Activated CD4-positive, alpha-beta memory T cell treated with anti-CD3 and anti-CD28 coated beads, Interleukin-2, amount 10 ng/mL, durations not matched to agents 7 days and 5 days (primary cell): Measurements from ENCODE around the gene C15orf39. TPM values are rescaled to one million over a fixed set of nuclear protein-coding genes. Genes with fewer than 3 reads are reported as not detected.
"Not testable (repeated sequence)": the region's sequence is repeated elsewhere in the genome, so short reads cannot be mapped to it uniquely, and the experiment has no call there.

ENCODE experiments used
- CTCF ChIA-PET: fragments of 350-600 bp; sonication (Branson Sonifier 250); formaldehyde crosslinking; loops from one replicate; lab custom pipeline; 2021; ENCODE audit warnings: antibody characterized with exemption, inconsistent platforms; lab: Charles Lee
- POLR2A ChIA-PET: fragments of 350-600 bp; sonication (Branson Sonifier 250); formaldehyde crosslinking; loops from one replicate; lab custom pipeline; 2021; ENCODE audit warnings: antibody characterized with exemption; lab: Charles Lee
- DNase-seq: peaks from one replicate; pipeline ENCODE4 v3.0.0-alpha.2; 2020
- H3K27ac Mint-ChIP-seq: one replicate; pipeline ENCODE4 v1.8.0; 2021; ENCODE audit warnings: mild to moderate bottlenecking, mixed read lengths
- H3K27me3 Mint-ChIP-seq: one replicate; pipeline ENCODE4 v1.8.0; 2021; ENCODE audit warnings: mixed read lengths
- H3K36me3 Mint-ChIP-seq: one replicate; pipeline ENCODE4 v1.8.0; 2021; ENCODE audit warnings: low read depth, mixed read lengths
- H3K4me1 Mint-ChIP-seq: one replicate; pipeline ENCODE4 v1.8.0; 2021; ENCODE audit warnings: mixed read lengths
- H3K4me3 Mint-ChIP-seq: one replicate; pipeline ENCODE4 v1.8.0; 2021; ENCODE audit warnings: mild to moderate bottlenecking, mixed read lengths
- H3K9me3 Mint-ChIP-seq: one replicate; pipeline ENCODE4 v1.8.0; 2021; ENCODE audit warnings: mixed read lengths
- total RNA-seq, 2 experiments: library from RNA; stranded (reverse); gene quantifications; one replicate each; pipeline ENCODE4 v1.2.3, GENCODE V29; 2021

The C15orf39 gene
- total RNA-seq, 2 experiments from 2014 or later = 65.0 to 69.2 TPM

DNA sequence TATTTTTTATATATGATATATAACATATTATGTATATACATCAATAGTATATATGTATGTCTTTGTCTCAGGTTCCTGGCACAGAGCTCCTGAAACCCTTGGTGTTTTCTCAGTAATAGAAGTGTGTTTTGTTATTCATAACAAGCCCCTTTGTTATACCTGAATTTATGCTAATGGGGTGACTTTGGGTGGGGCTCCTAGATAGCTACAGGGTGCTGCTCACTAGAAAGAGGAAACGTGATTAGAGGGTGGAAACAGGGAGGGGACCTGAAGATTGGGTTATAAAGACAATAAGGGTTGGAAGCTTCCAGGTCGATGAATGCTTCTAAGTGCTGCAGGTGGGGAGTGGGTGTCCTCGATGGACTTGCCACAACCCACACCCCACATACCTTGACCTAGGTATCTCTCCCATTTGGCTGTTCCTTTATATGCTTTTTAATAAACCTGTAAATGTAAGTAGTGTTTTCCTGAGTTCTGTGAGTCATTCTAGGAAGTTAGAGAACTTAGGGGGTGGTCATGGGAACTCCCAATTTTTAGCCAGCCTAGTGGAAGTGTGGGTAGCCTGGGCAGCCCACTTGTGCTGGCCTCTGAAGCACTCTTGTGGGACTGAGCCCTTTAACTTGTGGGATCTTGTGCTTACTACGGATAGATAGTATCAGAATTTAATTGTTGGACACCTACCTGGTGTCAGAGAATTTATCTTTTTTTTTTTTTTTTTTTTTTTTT is 36.9 kb upstream of the C15orf39 start:
- CTCF ChIA-PET = no interaction called here
- Mint-ChIP-seq H3K9me3 (peaks cover 14% of the 10 kb centered on the region), H3K36me3 (peaks cover 14% of the 10 kb centered on the region), H3K27ac (no peak overlapping the region), H3K27me3 (peaks cover 22% of the 10 kb centered on the region), H3K4me1 (peaks cover 35% of the 10 kb centered on the region), H3K4me3 (no peak overlapping the region)
- POLR2A ChIA-PET = no interaction called here
- DNase-seq = no peak

DNA sequence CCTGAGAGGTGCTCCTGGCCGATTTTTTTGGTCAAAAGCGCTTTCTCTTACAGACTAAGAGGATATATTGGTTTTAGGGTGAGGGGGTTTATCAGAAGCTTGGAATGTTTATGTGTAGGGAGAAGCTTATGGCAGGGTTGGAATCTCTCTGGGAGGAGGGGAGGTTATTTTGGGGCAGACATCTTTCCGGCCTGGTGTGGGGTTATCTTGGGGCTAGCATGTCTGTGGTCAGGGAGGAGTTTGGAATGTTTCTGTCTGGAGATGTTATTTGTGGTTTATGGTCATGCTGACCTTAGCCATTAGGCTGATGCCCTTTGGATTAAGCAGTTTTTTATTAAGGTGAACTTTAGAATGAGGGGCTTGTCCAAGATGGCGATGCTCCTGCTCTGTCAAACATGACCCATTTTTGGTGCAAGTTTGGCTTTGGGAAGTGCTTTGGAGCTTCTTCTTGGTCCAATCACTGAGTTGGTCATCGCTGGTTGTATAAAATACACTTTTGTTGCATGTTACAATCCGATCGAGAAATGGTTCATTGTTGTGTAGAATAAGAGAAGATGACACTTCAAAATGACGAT is 35.1 kb upstream of the C15orf39 start:
- H3K4me3 Mint-ChIP-seq = not testable (repeated sequence)
- CTCF ChIA-PET = interaction anchor here (1.8 to 2.3 kb wide), 2 partner anchors 124 to 137 kb away, joined by 6 to 7 read pairs; no protein-coding TSS in a partner anchor

GRCh38 chr15:75167588-75168350 is 33.9 kb upstream of the C15orf39 start:
- peak; percentile 49 for DNase-seq
- POLR2A ChIA-PET = interaction anchor here (1.0 to 1.8 kb wide), 6 partner anchors 12 to 130 kb away, joined by 3 to 8 read pairs (median 4); partner anchors contain the start of gene C15orf39

More for the DNA sequence above, 35.1 kb upstream of the C15orf39 start:
- Mint-ChIP-seq H3K9me3 (peaks cover 21% of the 10 kb centered on the region), H3K36me3 (peaks cover 16% of the 10 kb centered on the region), H3K4me1 (peaks cover 52% of the 10 kb centered on the region)
- not testable (repeated sequence) for DNase-seq, H3K27me3 Mint-ChIP-seq, H3K27ac Mint-ChIP-seq
- POLR2A ChIA-PET = interaction anchor here (1.0 to 1.5 kb wide), 2 partner anchors 16 to 100 kb away, joined by 3 to 4 read pairs; no protein-coding TSS in a partner anchor

DNA sequence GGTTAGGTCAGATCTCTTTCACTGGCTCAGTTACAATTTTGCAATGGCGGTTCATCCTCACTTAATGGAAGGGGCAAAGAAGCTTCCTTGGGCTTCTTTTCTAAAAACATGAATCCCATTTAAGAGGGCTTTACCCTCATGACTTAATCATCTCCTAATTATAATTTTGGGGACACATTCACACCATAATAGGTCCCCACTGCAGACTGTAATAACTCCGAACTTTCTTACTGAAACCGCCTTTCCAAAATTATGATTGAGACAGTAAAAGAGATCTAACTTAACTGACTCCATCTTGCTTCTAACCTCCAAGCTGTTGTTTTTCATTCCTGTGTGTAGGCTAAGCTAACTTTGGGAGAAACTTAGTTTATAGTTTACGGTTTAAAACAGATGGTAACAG is 33.3 kb upstream of the C15orf39 start:
- H3K27me3 Mint-ChIP-seq = peaks cover 8% of the 10 kb centered on the region

More at GRCh38 chr15:75167588-75168350, 33.9 kb upstream of the C15orf39 start:
- CTCF ChIA-PET = interaction anchor here (1.2 to 2.3 kb wide), 5 partner anchors 32 to 138 kb away, joined by 3 to 8 read pairs (median 6); partner anchors contain the start of gene C15orf39
- Mint-ChIP-seq H3K36me3 (peaks cover 16% of the 10 kb centered on the region), H3K9me3 (peaks cover 21% of the 10 kb centered on the region), H3K4me3 (no peak overlapping the region), H3K27ac (peak overlapping the region; percentile 63), H3K27me3 (peaks cover 8% of the 10 kb centered on the region), H3K4me1 (peaks cover 64% of the 10 kb centered on the region)

GRCh38 chr15:75170203-75170602 is 31.5 kb upstream of the C15orf39 start:
- DNase-seq = no peak
- CTCF ChIA-PET = no interaction called here
- Mint-ChIP-seq H3K27me3 (peaks cover 8% of the 10 kb centered on the region), H3K36me3 (peaks cover 16% of the 10 kb centered on the region), H3K4me3 (no peak overlapping the region), H3K4me1 (peaks cover 60% of the 10 kb centered on the region), H3K27ac (no peak overlapping the region), H3K9me3 (peaks cover 21% of the 10 kb centered on the region)
- POLR2A ChIA-PET = interaction anchor here (1.0 to 2.4 kb wide), 4 partner anchors 29 to 126 kb away, joined by 3 to 16 read pairs (median 8); no protein-coding TSS in a partner anchor

More for the DNA sequence above, 33.3 kb upstream of the C15orf39 start:
- peak overlapping the region; percentile 63 for H3K27ac Mint-ChIP-seq
- CTCF ChIA-PET = interaction anchor here (0.8 to 2.3 kb wide), 6 partner anchors 31 to 139 kb away, joined by 3 to 8 read pairs (median 5); partner anchors contain the start of gene C15orf39
- peaks cover 65% of the 10 kb centered on the region for H3K4me1 Mint-ChIP-seq
- POLR2A ChIA-PET = interaction anchor here (1.0 to 1.8 kb wide), 4 partner anchors 11 to 131 kb away, joined by 3 to 8 read pairs (median 4); partner anchors contain the start of gene C15orf39
- H3K36me3 Mint-ChIP-seq = peaks cover 16% of the 10 kb centered on the region
- no peak for DNase-seq
- H3K9me3 Mint-ChIP-seq = peaks cover 21% of the 10 kb centered on the region
- no peak overlapping the region for H3K4me3 Mint-ChIP-seq

DNA sequence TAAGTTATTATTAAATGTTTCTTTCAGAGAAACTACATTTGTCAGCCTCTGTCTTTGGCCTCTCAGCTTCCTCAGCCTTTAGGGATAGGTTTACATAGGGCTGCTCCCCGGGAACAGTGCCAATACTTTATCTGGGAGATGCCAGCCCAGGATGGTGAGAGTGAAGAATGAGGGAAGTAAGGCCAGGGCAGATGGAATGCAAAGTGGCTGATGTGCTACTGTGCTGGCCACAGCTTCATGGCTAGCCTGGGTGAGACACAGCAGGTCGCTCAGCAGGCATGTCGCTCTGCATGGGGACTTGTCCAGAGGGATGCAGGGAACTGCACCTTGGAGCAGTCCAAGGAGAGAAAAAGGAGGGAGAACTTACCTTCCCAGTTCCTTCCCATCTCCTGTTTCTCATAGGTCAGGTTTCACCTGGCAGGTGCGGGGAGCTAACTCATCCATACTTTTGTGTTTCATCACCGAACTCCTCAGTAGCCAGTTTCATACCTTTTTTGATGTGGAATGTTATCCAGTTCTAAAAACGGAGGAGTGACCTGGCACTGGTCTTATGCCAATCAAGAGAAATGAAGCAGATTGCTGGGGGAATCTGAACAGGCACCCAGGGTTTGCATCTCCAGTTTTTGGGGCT is 30.9 kb upstream of the C15orf39 start:
- ChIA-PET CTCF (interaction anchor here (1.0 kb wide), 1 partner anchor 128 kb away, joined by 3 read pairs; no protein-coding TSS in a partner anchor), POLR2A (interaction anchor here (0.7 to 2.4 kb wide), 12 partner anchors 10 to 392 kb away, joined by 3 to 16 read pairs (median 4); no protein-coding TSS in a partner anchor)
- H3K27me3 Mint-ChIP-seq = peaks cover 10% of the 10 kb centered on the region
- H3K4me3 Mint-ChIP-seq = no peak overlapping the region
- peaks cover 16% of the 10 kb centered on the region for H3K36me3 Mint-ChIP-seq
- no peak for DNase-seq
- peak overlapping the region; percentile 61 for H3K27ac Mint-ChIP-seq
- peaks cover 21% of the 10 kb centered on the region for H3K9me3 Mint-ChIP-seq
- H3K4me1 Mint-ChIP-seq = peaks cover 60% of the 10 kb centered on the region

GRCh38 chr15:75171408-75171807 is 30.3 kb upstream of the C15orf39 start:
- peak; percentile 73 for DNase-seq
- Mint-ChIP-seq H3K27me3 (peaks cover 9% of the 10 kb centered on the region), H3K27ac (peak overlapping the region; percentile 61), H3K4me1 (peaks cover 59% of the 10 kb centered on the region), H3K36me3 (peaks cover 14% of the 10 kb centered on the region), H3K9me3 (peaks cover 20% of the 10 kb centered on the region), H3K4me3 (no peak overlapping the region)
- ChIA-PET CTCF (interaction anchor here (1.0 to 1.2 kb wide), 2 partner anchors 29 to 128 kb away, joined by 3 read pairs; no protein-coding TSS in a partner anchor), POLR2A (interaction anchor here (0.7 to 2.4 kb wide), 12 partner anchors 11 to 392 kb away, joined by 3 to 16 read pairs (median 4); no protein-coding TSS in a partner anchor)

GRCh38 chr15:75172284-75172820 is 29.3 kb upstream of the C15orf39 start:
- ChIA-PET CTCF (interaction anchor here (1.2 kb wide), 1 partner anchor 28 kb away, joined by 3 read pairs; no protein-coding TSS in a partner anchor), POLR2A (interaction anchor here (0.7 to 2.4 kb wide), 3 partner anchors 28 to 64 kb away, joined by 3 to 11 read pairs (median 11); no protein-coding TSS in a partner anchor)
- DNase-seq = no peak
- Mint-ChIP-seq H3K4me1 (peaks cover 55% of the 10 kb centered on the region), H3K36me3 (peaks cover 12% of the 10 kb centered on the region), H3K27me3 (peaks cover 14% of the 10 kb centered on the region), H3K27ac (no peak overlapping the region), H3K4me3 (no peak overlapping the region), H3K9me3 (peaks cover 19% of the 10 kb centered on the region)

DNA sequence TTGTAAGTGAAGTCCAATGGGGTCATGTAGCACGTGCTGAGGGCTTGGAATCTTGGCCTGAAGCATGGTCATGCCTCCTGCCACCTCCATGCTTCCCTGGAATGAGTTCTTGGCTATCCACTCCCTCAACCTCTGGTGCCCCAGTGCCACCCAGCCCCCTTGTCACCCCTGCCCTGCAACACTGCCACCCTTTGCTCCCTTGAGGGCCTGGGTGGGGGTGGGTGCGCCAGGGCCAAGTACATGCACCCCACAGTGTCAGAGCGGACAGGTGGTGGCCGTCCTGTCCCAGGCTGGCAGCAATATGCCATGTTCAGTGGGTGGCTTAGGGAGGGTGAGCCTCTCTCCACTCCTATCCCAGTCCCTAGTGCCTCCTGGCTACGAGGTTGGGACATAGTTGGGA is 27.6 kb upstream of the C15orf39 start:
- ChIA-PET CTCF (no interaction called here), POLR2A (interaction anchor here (1.7 kb wide), 1 partner anchor 27 kb away, joined by 8 read pairs; the partner anchor contains the start of gene C15orf39)
- Mint-ChIP-seq H3K27me3 (peaks cover 26% of the 10 kb centered on the region), H3K27ac (no peak overlapping the region), H3K4me1 (peaks cover 41% of the 10 kb centered on the region), H3K4me3 (no peak overlapping the region), H3K9me3 (peaks cover 12% of the 10 kb centered on the region), H3K36me3 (peaks cover 9% of the 10 kb centered on the region)
- DNase-seq = no peak

GRCh38 chr15:75174729-75175128 is 27.0 kb upstream of the C15orf39 start:
- Mint-ChIP-seq H3K9me3 (peaks cover 7% of the 10 kb centered on the region), H3K4me1 (peaks cover 36% of the 10 kb centered on the region), H3K36me3 (peaks cover 3% of the 10 kb centered on the region), H3K27ac (no peak overlapping the region), H3K27me3 (peaks cover 32% of the 10 kb centered on the region), H3K4me3 (no peak overlapping the region)
- no peak for DNase-seq
- CTCF ChIA-PET = interaction anchor here (1.1 to 1.6 kb wide), 2 partner anchors 27 to 30 kb away, joined by 4 to 5 read pairs; partner anchors contain the start of gene C15orf39
- POLR2A ChIA-PET = interaction anchor here (1.7 kb wide), 1 partner anchor 26 kb away, joined by 8 read pairs; the partner anchor contains the start of gene C15orf39

DNA sequence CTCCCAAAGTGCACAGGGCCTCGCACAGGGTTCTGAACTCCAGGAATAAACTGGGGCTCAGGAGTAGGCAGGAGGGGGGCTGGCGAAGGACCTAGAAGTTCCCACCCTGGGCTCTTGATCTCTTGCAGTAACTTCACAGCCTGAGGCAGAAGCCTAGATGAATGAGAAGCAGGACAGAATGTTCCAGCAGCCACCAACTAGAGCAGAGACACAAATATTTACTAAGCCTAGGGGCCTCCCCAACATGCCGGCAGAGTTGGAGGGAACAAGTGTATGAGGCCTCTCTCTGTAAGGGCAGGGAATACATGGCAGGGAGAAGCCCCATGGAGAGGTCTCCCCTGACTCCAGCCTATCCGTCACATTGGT is 25.3 kb upstream of the C15orf39 start:
- H3K9me3 Mint-ChIP-seq = no peaks in the 10 kb centered on the region
- H3K4me1 Mint-ChIP-seq = peaks cover 20% of the 10 kb centered on the region
- no peaks in the 10 kb centered on the region for H3K36me3 Mint-ChIP-seq
- no peak overlapping the region for H3K4me3 Mint-ChIP-seq
- DNase-seq = no peak
- peaks cover 45% of the 10 kb centered on the region for H3K27me3 Mint-ChIP-seq
- no peak overlapping the region for H3K27ac Mint-ChIP-seq
- ChIA-PET CTCF (interaction anchor here (0.7 to 1.6 kb wide), 2 partner anchors 25 to 1484 kb away, joined by 3 to 5 read pairs; partner anchors contain the start of gene C15orf39), POLR2A (interaction anchor here (1.0 kb wide), 1 partner anchor 108 kb away, joined by 3 read pairs; no protein-coding TSS in a partner anchor)
